Peyer's patch (tissue), 4 donors: ENCODE results near the gene SHC2. TPM values are rescaled to one million over a fixed set of nuclear protein-coding genes. Genes with fewer than 3 reads are reported as not detected.

Experiments
- DNase-seq, 3 donors: peaks; one replicate each; pipeline ENCODE4 v3.0.0-alpha.2; 2017 to 2019
- H3K27ac ChIP-seq, 4 donors: fragments of 200-600 bp; sonication (generic); one replicate each; pipeline ENCODE4 v1.5.1; 2016 to 2019
- H3K27me3 ChIP-seq, 2 donors: fragments of 200-600 bp; sonication (generic); one replicate each; pipeline ENCODE4 v1.5.1; 2019
- H3K36me3 ChIP-seq, 3 donors: fragments of 200-600 bp; sonication (generic); one replicate each; pipeline ENCODE4 v1.5.1; 2016 to 2019
- H3K4me1 ChIP-seq, 4 donors: fragments of 200-600 bp; sonication (generic); one replicate each; pipeline ENCODE4 v1.5.1; 2016 to 2019
- H3K4me3 ChIP-seq, 4 donors: fragments of 200-600 bp; sonication (generic); 1 replicate in 3 of 4; 2 replicates in 1 of 4; pipeline ENCODE4 v1.5.1; 2016 to 2019; ENCODE audit warnings: mild to moderate bottlenecking in 1 of 4
- H3K9me3 ChIP-seq, 4 donors: fragments of 200-600 bp; sonication (generic); one replicate each; pipeline ENCODE4 v1.5.1; 2016 to 2019; ENCODE audit warnings: mild to moderate bottlenecking in 1 of 4
- CTCF ChIP-seq, 6 experiments: fragments of 450-650 bp in 4 of 6; fragments of 200-600 bp in 2 of 6; sonication (generic) in 1 of 6; IDR thresholded peaks; one replicate each; pipeline ENCODE4 v1.5.1; 2017 to 2019; ENCODE audit warnings: antibody characterized with exemption in 6 of 6, mild to moderate bottlenecking in 3 of 6, moderate library complexity in 1 of 6
- POLR2A ChIP-seq, 2 donors: fragments of 450-650 bp; IDR thresholded peaks; one replicate each; pipeline ENCODE4 v1.5.1; 2017; ENCODE audit warnings: antibody characterized with exemption in 2 of 2, mild to moderate bottlenecking in 2 of 2, moderate library complexity in 2 of 2
- total RNA-seq, 4 donors: library from RNA; depleted of rRNA; stranded (reverse); fragments of >200 nt; gene quantifications; one replicate each; pipeline ENCODE4 v1.1.0, GENCODE V29; 2016

The SHC2 gene
- total RNA-seq, 4 donors from 2014 or later: 9.5 to 33.0 (median 18.3) TPM

GRCh38 chr19:377801-378581 is 82.8 kb downstream of the SHC2 start:
- H3K4me1 ChIP-seq: no peaks in the 10 kb centered on the region
- no peak overlapping the region for H3K4me3 ChIP-seq
- TF ChIP-seq CTCF (IDR thresholded peaks at IDR 0.05): no peak
- no peak for TF ChIP-seq POLR2A (IDR thresholded peaks at IDR 0.05)
- peak in 2 of 3 donors; percentile 6 to 35 for DNase-seq
- H3K9me3 ChIP-seq: no peaks in the 10 kb centered on the region
- no peak overlapping the region for H3K27ac ChIP-seq
- H3K27me3 ChIP-seq: no peaks in the 10 kb centered on the region
- H3K36me3 ChIP-seq: no peaks in the 10 kb centered on the region

- Histone ChIP-seq H3K4me3 (no peak overlapping the region), H3K36me3 (no peaks in the 10 kb centered on the region), H3K27ac (no peak overlapping the region), H3K9me3 (no peaks in the 10 kb centered on the region), H3K4me1 (no peaks in the 10 kb centered on the region), H3K27me3 (no peaks in the 10 kb centered on the region)
- peak in 1 of 3 donors; percentile 32 for DNase-seq
- TF ChIP-seq CTCF (IDR thresholded peaks at IDR 0.05) (no peak), POLR2A (IDR thresholded peaks at IDR 0.05) (no peak)
Observed at GRCh38 chr19:376111-376470, 84.7 kb downstream of the SHC2 start.

- no peaks in the 10 kb centered on the region for H3K9me3 ChIP-seq
- no peaks in the 10 kb centered on the region for H3K27me3 ChIP-seq
- no peak overlapping the region for H3K27ac ChIP-seq
- DNase-seq: peak in 1 of 3 donors; percentile 34
- H3K4me1 ChIP-seq: no peaks in the 10 kb centered on the region
- no peak overlapping the region for H3K4me3 ChIP-seq
- TF ChIP-seq CTCF (IDR thresholded peaks at IDR 0.05) (no peak), POLR2A (IDR thresholded peaks at IDR 0.05) (no peak)
- no peaks in the 10 kb centered on the region for H3K36me3 ChIP-seq
Observed at GRCh38 chr19:375395-376110, 85.3 kb downstream of the SHC2 start.

GRCh38 chr19:374886-375235 is 86.0 kb downstream of the SHC2 start:
- no peaks in the 10 kb centered on the region for H3K4me1 ChIP-seq
- no peak overlapping the region for H3K4me3 ChIP-seq
- H3K9me3 ChIP-seq: no peaks in the 10 kb centered on the region
- DNase-seq: peak in 1 of 3 donors; percentile 28
- no peak overlapping the region for H3K27ac ChIP-seq
- no peaks in the 10 kb centered on the region for H3K36me3 ChIP-seq
- no peaks in the 10 kb centered on the region for H3K27me3 ChIP-seq
- TF ChIP-seq POLR2A (IDR thresholded peaks at IDR 0.05) (no peak), CTCF (IDR thresholded peaks at IDR 0.05) (no peak)

- Histone ChIP-seq H3K27me3 (no peaks in the 10 kb centered on the region), H3K4me1 (no peaks in the 10 kb centered on the region), H3K27ac (no peak overlapping the region), H3K4me3 (no peak overlapping the region), H3K36me3 (no peaks in the 10 kb centered on the region), H3K9me3 (no peaks in the 10 kb centered on the region)
- no peak for DNase-seq
- TF ChIP-seq POLR2A (IDR thresholded peaks at IDR 0.05) (no peak), CTCF (IDR thresholded peaks at IDR 0.05) (no peak)
Observed at GRCh38 chr19:374183-374885, 86.5 kb downstream of the SHC2 start.
